Hepatic stellate cell (primary cell): ENCODE data around the gene CCDC120.

ENCODE experiments used
- DNase-seq: peaks from one replicate; pipeline ENCODE4 v3.0.0; 2011; ENCODE audit warnings: low spot score

Gene CCDC120

GRCh38 chrX:49101629-49101984 is 42.8 kb downstream of the CCDC120 start:
- no peak for DNase-seq

- no peak for DNase-seq
Observed at GRCh38 chrX:49102190-49102589, 43.4 kb downstream of the CCDC120 start.

DNA sequence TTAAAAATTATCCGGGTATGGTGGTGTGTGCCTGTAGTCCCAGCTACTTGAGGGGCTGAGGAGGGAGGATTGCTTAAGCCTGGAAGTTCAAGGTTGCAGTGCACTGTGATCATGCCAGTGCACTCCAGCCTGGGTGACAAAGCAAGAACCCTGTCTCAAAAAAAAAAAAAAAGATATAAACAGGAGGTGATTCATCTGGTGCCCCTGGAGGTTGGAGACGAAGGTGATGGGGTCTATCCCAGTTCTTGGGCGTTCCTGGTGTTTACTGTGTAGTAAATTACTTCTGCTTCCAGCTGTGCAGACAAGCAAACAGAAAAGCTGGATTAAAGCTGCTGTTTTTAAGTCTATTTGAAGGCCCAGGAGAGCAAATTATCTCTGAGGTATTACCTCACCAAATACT is 44.8 kb downstream of the CCDC120 start:
- no peak for DNase-seq

DNA sequence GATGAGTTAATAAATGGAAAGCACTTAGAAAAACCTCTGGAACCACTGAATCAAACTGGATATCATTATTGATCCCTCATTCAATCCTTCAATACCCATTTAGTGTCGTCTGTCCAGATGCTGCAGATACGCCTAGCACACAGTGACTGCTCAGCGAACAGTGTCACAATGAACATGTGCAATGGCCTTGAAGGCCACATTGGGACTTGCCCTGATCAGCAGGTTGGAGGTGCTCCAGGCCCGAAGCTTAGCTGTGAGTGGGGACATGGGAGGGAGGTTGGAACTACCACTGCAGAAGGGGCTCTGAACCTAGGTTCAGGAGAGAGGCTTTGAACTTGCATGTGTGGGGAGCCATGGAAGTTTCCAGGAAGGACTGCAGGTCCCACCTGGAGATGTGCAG is 47.5 kb downstream of the CCDC120 start:
- no peak for DNase-seq

- DNase-seq: peak; percentile 43
Observed at GRCh38 chrX:49106930-49107329, 48.1 kb downstream of the CCDC120 start.

DNA sequence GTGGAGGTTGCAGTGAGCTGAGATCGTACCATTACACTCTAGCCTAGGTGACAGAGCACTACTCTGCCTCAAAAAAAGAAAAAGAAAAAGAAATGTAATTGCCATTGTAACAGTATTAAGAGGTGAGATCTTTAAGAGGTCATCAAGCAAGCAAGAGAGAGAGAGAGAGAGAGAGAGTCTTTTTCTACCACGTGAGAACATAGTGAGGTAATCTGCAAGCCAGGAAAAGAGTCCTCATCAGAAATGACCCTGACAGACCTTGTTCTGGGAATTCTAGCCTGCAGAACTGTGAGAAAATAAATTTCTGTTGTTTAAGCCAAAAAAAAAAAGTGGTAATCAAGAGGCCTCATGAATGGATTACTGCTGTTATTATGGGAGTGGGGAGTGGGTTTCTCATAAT is 49.8 kb downstream of the CCDC120 start:
- no peak for DNase-seq

GRCh38 chrX:49110417-49110816 is 51.6 kb downstream of the CCDC120 start:
- no peak for DNase-seq

GRCh38 chrX:49111791-49112190 is 53.0 kb downstream of the CCDC120 start:
- DNase-seq: no peak

DNA sequence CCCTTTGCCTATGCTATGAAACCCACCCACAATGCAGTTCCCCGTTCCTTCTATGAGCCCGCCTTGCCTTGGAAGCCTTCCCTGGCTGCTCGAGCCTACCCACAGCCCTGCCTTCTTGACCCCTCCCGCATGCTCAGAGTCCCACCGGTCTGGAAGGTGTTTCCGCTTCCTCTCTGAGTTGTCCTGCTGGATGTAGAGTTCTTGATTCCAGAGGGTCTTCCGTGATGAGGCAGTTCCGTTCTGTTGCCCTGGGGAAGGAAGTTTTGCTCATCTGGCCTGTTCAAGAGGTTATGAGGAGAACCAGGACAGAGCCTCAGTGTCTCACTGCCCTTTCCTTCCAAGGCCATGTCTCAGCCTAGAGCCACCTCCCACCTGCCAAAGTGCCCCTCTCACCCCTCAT is 57.3 kb downstream of the CCDC120 start:
- no peak for DNase-seq

DNA sequence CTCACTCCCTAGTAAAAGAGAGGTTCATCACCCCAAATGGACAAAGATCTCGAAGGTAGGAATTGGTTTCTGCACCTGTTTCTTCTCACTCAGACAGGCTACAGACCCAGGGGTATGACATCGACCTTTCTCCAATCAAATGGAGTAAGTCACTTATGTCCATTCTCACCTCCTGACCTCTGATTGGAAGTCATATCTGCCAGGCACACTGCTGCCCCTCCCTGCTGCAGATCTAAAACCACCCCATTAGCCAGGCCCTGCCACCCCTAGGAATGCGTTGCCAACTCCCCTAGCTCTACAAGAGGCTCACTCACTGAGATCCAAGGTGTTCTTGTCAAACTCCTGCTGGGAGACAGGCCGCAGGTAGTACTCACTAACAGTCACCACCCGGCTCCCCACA is 57.9 kb downstream of the CCDC120 start:
- DNase-seq: no peak

DNA sequence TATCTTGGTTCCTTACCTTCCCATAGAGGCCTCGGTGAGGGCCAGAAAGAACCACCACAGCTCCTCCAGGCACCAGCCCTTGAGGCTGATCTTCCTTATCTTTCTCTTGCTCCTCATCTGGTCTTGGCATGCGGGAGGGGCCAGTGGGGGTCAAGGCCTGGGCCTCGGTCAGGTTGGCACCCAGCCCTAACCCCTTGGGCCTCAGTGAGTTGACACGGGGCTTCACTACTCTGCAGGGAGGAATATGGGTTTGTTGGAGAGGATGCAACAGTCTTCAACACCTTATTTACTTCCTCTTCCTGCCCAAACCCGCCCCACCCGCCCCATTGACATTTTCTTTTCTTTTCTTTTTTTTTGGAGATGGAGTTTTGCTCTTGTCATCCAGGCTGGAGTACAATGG is 58.8 kb downstream of the CCDC120 start:
- DNase-seq: no peak
